Progenitor cell of endocrine pancreas (in vitro differentiated cells): ENCODE measurements around the gene NMT1. TPM values are rescaled to one million over a fixed set of nuclear protein-coding genes. Genes with fewer than 3 reads are reported as not detected.

Source experiments
- DNase-seq: peaks from one replicate; pipeline ENCODE4 v3.0.0; 2021; ENCODE audit warnings: low spot score; ENCODE audit not compliant: unreplicated experiment
- H3K27ac Mint-ChIP-seq: 2 replicates; pipeline ENCODE4 v1.8.0; 2021; ENCODE audit warnings: mild to moderate bottlenecking, moderate library complexity, mixed read lengths
- H3K27me3 Mint-ChIP-seq: 2 replicates; pipeline ENCODE4 v1.8.0; 2021; ENCODE audit warnings: mixed read lengths
- H3K36me3 Mint-ChIP-seq: 2 replicates; pipeline ENCODE4 v1.8.0; 2022; ENCODE audit warnings: mixed read lengths; ENCODE audit not compliant: insufficient read depth
- H3K4me1 Mint-ChIP-seq: 2 replicates; pipeline ENCODE4 v1.8.0; 2021; ENCODE audit warnings: low read depth, mixed read lengths
- H3K4me3 Mint-ChIP-seq: 2 replicates; pipeline ENCODE4 v1.8.0; 2021; ENCODE audit warnings: low read depth, mild to moderate bottlenecking, moderate library complexity, mixed read lengths
- H3K9me3 Mint-ChIP-seq: 2 replicates; pipeline ENCODE4 v1.8.0; 2021; ENCODE audit warnings: low read depth, mixed read lengths
- CTCF ChIP-seq: fragments of 200-600 bp; sonication (generic); IDR thresholded peaks from one replicate; pipeline ENCODE4 v1.5.0; 2021; ENCODE audit warnings: antibody characterized with exemption, mild to moderate bottlenecking; ENCODE audit not compliant: unreplicated experiment
- total RNA-seq: library from RNA; stranded (reverse); gene quantifications from 2 replicates; pipeline ENCODE4 v1.2.1, GENCODE V29; 2021

Gene NMT1
- total RNA-seq, 1 donor from 2014 or later: 97.4 TPM

GRCh38 chr17:45129426-45129939 lies 68.4 kb downstream of the NMT1 start:
- DNase-seq: no peak
- no peak overlapping the region for H3K27ac Mint-ChIP-seq
- H3K4me1 Mint-ChIP-seq: peaks cover 14% of the 10 kb centered on the region
- no peaks in the 10 kb centered on the region for H3K9me3 Mint-ChIP-seq
- TF ChIP-seq CTCF: no peak
- no peaks in the 10 kb centered on the region for H3K36me3 Mint-ChIP-seq
- no peak overlapping the region for H3K4me3 Mint-ChIP-seq
- no peaks in the 10 kb centered on the region for H3K27me3 Mint-ChIP-seq

GRCh38 chr17:45129940-45130680 lies 69.0 kb downstream of the NMT1 start:
- no peak for DNase-seq
- no peak for TF ChIP-seq CTCF
- Mint-ChIP-seq H3K4me1 (peaks cover 13% of the 10 kb centered on the region), H3K27me3 (no peaks in the 10 kb centered on the region), H3K4me3 (peak overlapping the region; percentile 33), H3K36me3 (peaks cover under 1% of the 10 kb centered on the region), H3K27ac (no peak overlapping the region), H3K9me3 (no peaks in the 10 kb centered on the region)

GRCh38 chr17:45130681-45131615 lies 69.8 kb downstream of the NMT1 start:
- DNase-seq: no peak
- H3K27ac Mint-ChIP-seq: peak overlapping the region; percentile 49
- peaks cover 14% of the 10 kb centered on the region for H3K4me1 Mint-ChIP-seq
- no peaks in the 10 kb centered on the region for H3K9me3 Mint-ChIP-seq
- H3K36me3 Mint-ChIP-seq: peaks cover 2% of the 10 kb centered on the region
- no peak for TF ChIP-seq CTCF
- no peaks in the 10 kb centered on the region for H3K27me3 Mint-ChIP-seq
- peak overlapping the region; percentile 74 for H3K4me3 Mint-ChIP-seq

GRCh38 chr17:45131616-45132319 lies 70.7 kb downstream of the NMT1 start:
- peaks cover 2% of the 10 kb centered on the region for H3K36me3 Mint-ChIP-seq
- H3K4me1 Mint-ChIP-seq: peaks cover 15% of the 10 kb centered on the region
- H3K4me3 Mint-ChIP-seq: peak overlapping the region; percentile 74
- H3K27me3 Mint-ChIP-seq: no peaks in the 10 kb centered on the region
- peak; percentile 95 for TF ChIP-seq CTCF
- peak; percentile 71 for DNase-seq
- H3K9me3 Mint-ChIP-seq: no peaks in the 10 kb centered on the region
- H3K27ac Mint-ChIP-seq: peak overlapping the region; percentile 49

- peak within 1 kb of the TSS; percentile 91 for H3K27ac Mint-ChIP-seq
- TF ChIP-seq CTCF: no peak
- DNase-seq: no peak
- peak within 1 kb of the TSS; percentile 74 for H3K4me3 Mint-ChIP-seq
- no peaks in the 10 kb centered on the region for H3K27me3 Mint-ChIP-seq
- peaks cover 12% of the 10 kb centered on the region for H3K4me1 Mint-ChIP-seq
- H3K9me3 Mint-ChIP-seq: no peaks in the 10 kb centered on the region
- peaks cover 2% of the 10 kb centered on the region for H3K36me3 Mint-ChIP-seq
These were observed 71.1 kb downstream of the NMT1 start, which contains the start of gene PLCD3 for GRCh38 chr17:45132320-45132571. Gene PLCD3 (minus strand): TSS chr17:45132515. CDS start chr17:45132410, 105 bp downstream.
